Suprapubic skin (tissue), 4 donors: ENCODE results near the gene CLASP1.
"Not testable (repeated sequence)": the region's sequence is repeated elsewhere in the genome, so short reads cannot be mapped to it uniquely, and the experiment has no call there.

Experiments
- EP300 ChIP-seq: sonication (generic); formaldehyde crosslinking; IDR thresholded peaks from one replicate; pipeline ENCODE4 v1.6.1; 2017; ENCODE audit warnings: antibody characterized with exemption
- POLR2A ChIP-seq, 2 donors: fragments of 450-650 bp; IDR thresholded peaks; one replicate each; pipeline ENCODE4 v1.6.1; 2017; ENCODE audit warnings: antibody characterized with exemption in 2 of 2, mild to moderate bottlenecking in 2 of 2, moderate library complexity in 2 of 2
- POLR2AphosphoS5 ChIP-seq, 3 donors: sonication (generic); formaldehyde crosslinking; IDR thresholded peaks; one replicate each; pipeline ENCODE4 v1.6.1; 2017; ENCODE audit warnings: antibody characterized with exemption in 3 of 3
- TF ChIP-seq, protein P1 (sequence below), 2 donors: fragments of 200-600 bp in 1 of 2; fragments of 450-650 bp in 1 of 2; sonication (generic) in 1 of 2; IDR thresholded peaks; one replicate each; pipeline ENCODE4 v1.5.1; 2016 to 2019; ENCODE audit warnings: antibody characterized with exemption in 2 of 2, mild to moderate bottlenecking in 1 of 2, moderate library complexity in 1 of 2

- not testable (repeated sequence) for TF ChIP-seq POLR2AphosphoS5 (IDR thresholded peaks at IDR 0.05); POLR2A (IDR thresholded peaks at IDR 0.05); EP300
- TF ChIP-seq, protein P1, sequence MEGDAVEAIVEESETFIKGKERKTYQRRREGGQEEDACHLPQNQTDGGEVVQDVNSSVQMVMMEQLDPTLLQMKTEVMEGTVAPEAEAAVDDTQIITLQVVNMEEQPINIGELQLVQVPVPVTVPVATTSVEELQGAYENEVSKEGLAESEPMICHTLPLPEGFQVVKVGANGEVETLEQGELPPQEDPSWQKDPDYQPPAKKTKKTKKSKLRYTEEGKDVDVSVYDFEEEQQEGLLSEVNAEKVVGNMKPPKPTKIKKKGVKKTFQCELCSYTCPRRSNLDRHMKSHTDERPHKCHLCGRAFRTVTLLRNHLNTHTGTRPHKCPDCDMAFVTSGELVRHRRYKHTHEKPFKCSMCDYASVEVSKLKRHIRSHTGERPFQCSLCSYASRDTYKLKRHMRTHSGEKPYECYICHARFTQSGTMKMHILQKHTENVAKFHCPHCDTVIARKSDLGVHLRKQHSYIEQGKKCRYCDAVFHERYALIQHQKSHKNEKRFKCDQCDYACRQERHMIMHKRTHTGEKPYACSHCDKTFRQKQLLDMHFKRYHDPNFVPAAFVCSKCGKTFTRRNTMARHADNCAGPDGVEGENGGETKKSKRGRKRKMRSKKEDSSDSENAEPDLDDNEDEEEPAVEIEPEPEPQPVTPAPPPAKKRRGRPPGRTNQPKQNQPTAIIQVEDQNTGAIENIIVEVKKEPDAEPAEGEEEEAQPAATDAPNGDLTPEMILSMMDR (IDR thresholded peaks at IDR 0.05): not testable (repeated sequence)
Observed at GRCh38 chr2:121639846-121640245, 9.4 kb downstream of the CLASP1 start.
